GM12878 (cell line): ENCODE data around the gene CD83. TPM values are rescaled to one million over a fixed set of nuclear protein-coding genes. Genes with fewer than 3 reads are reported as not detected.

Source experiments
- BCL11A ChIP-seq: IDR thresholded peaks from 2 replicates; pipeline ENCODE4 v1.6.1; 2011; ENCODE audit warnings: low read depth, low read length
- CHD2 ChIP-seq: IDR thresholded peaks from 2 replicates; pipeline ENCODE4 v1.6.1; 2011; ENCODE audit warnings: low read depth, low read length, improper control_type of control experiment, borderline replicate concordance
- DPF2 ChIP-seq: fragments of 450-650 bp; IDR thresholded peaks from 2 replicates; pipeline ENCODE4 v1.6.1; 2017; ENCODE audit warnings: mild to moderate bottlenecking
- HDGF ChIP-seq: fragments of 450-650 bp; IDR thresholded peaks from 2 replicates; pipeline ENCODE4 v1.6.1; 2016; ENCODE audit warnings: antibody characterized with exemption
- MXI1 ChIP-seq: fragments of 150-350 bp; IDR thresholded peaks from 2 replicates; pipeline ENCODE4 v1.6.1; 2011; ENCODE audit warnings: low read depth, mild to moderate bottlenecking, inconsistent platforms, low read length, improper control_type of control experiment
- NFIC ChIP-seq: IDR thresholded peaks from 2 replicates; pipeline ENCODE4 v1.6.1; 2012; ENCODE audit warnings: low read depth, mild to moderate bottlenecking, inconsistent platforms, low read length, moderate library complexity
- POU2F2 ChIP-seq: IDR thresholded peaks from 3 replicates; pipeline ENCODE4 v1.6.1; 2011; ENCODE audit warnings: low read depth, mild to moderate bottlenecking, low read length, borderline replicate concordance
- RCOR1 ChIP-seq: conservative IDR thresholded peaks from 2 replicates; pipeline ENCODE4 v1.6.1; 2012; ENCODE audit warnings: low read depth, low read length, improper control_type of control experiment
- SRF ChIP-seq, 2 experiments: IDR thresholded peaks; 2 replicates each; pipeline ENCODE4 v1.6.1; 2011; ENCODE audit warnings: low read depth in 2 of 2, low read length in 2 of 2, mild to moderate bottlenecking in 1 of 2, moderate library complexity in 1 of 2
- SUZ12 ChIP-seq: fragments of 200-600 bp; sonication (generic); IDR thresholded peaks from one replicate; pipeline ENCODE4 v1.6.1; 2018; ENCODE audit warnings: antibody characterized with exemption, mild to moderate bottlenecking; ENCODE audit not compliant: unreplicated experiment
- TCF12 ChIP-seq: IDR thresholded peaks from 2 replicates; pipeline ENCODE4 v1.6.1; 2011; ENCODE audit warnings: low read depth, mild to moderate bottlenecking, low read length
- ZNF274 ChIP-seq: IDR thresholded peaks from one replicate; pipeline ENCODE4 v1.8.0; 2011; ENCODE audit not compliant: insufficient read length, insufficient read depth
- ZZZ3 ChIP-seq: IDR thresholded peaks from 2 replicates; pipeline ENCODE4 v1.6.1; 2011; ENCODE audit warnings: low read depth; ENCODE audit not compliant: control insufficient read depth, insufficient read length
- polyA plus RNA-seq, 11 experiments: library from polyadenylated mRNA; depleted of rRNA in 4 of 11; unstranded in 6 of 11; stranded (reverse) in 5 of 11; fragments of >200 nt; fragmentation: Nextera tagmentation in 4 of 11; fragmentation: Illumina TruSeq in 1 of 11; extraction: Ambion mirVana in 4 of 11; extraction: Trizol in 1 of 11; gene quantifications; 1 replicate in 1 of 11; 2 replicates in 10 of 11; pipeline versions ENCODE4 v1.2.1 to v1.2.3, GENCODE V29; 2011 to 2016; ENCODE audit warnings: inconsistent platforms in 2 of 11, missing spikeins in 2 of 11, low read depth in 1 of 11
- total RNA-seq, 4 experiments: library from RNA; depleted of rRNA in 3 of 4; stranded (reverse); fragments of >200 nt in 3 of 4; fragmentation: Illumina TruSeq in 1 of 4; extraction: Trizol in 1 of 4; gene quantifications; 2 replicates each; pipeline versions ENCODE4 v1.2.1 to v1.2.3, GENCODE V29; 2013 to 2021
- TF ChIP-seq, protein P1 (sequence below), 3 experiments: IDR thresholded peaks in 2 of 3; conservative IDR thresholded peaks in 1 of 3; 2 replicates each; pipeline ENCODE4 v1.5.1; 2011; ENCODE audit warnings: low read depth in 3 of 3, low read length in 3 of 3, mild to moderate bottlenecking in 3 of 3, control low read depth in 2 of 3, moderate library complexity in 2 of 3, inconsistent platforms in 1 of 3, mixed read lengths in 1 of 3; ENCODE audit not compliant: control insufficient read depth in 2 of 3, insufficient read depth in 1 of 3; ENCODE audit errors: extremely low read depth in 1 of 3
- TF ChIP-seq, protein P2 (sequence below): fragments of 450-650 bp; IDR thresholded peaks from 2 replicates; pipeline ENCODE4 v1.6.1; 2017; ENCODE audit warnings: mild to moderate bottlenecking, moderate library complexity
- TF ChIP-seq, protein P3 (sequence below): IDR thresholded peaks from 2 replicates; pipeline ENCODE4 v1.6.1; 2012; ENCODE audit warnings: improper control_type of control experiment, low read depth, low read length; ENCODE audit not compliant: insufficient replicate concordance
- TF ChIP-seq, protein P4 (sequence below): fragments of 450-650 bp; IDR thresholded peaks from 2 replicates; pipeline ENCODE4 v1.6.1; 2017; ENCODE audit warnings: low read depth, mild to moderate bottlenecking, moderate library complexity

Gene CD83
- total and polyA plus RNA-seq, 10 of the 15 experiments (the other 5 are each of a cell fraction or from before 2014, with no cell fraction given) = 76.1 to 174 (median 129) TPM

DNA sequence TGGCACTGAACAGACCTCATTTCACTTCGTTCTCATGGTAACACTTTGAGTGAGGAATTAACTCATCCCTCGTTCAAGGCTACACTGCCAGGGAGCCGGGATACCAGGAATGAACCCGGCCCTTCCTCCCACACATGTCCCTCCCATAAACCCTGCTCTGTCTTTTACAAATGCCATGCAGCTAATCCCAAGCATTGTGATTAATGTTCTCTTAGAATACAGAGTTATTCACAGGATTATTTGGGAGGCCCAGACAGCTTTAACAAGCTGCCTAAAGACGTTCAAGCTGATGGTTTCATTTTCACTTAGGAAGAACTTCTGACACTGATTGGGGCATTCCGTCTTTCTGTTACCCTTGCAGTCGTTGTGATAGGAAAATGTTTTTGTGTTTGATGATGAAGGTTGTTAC, 42.5 kb upstream of the CD83 start (continued):
- no peak for TF ChIP-seq SRF (IDR thresholded peaks at IDR 0.05; ENCODE audit: low read depth in 2 of 2, low read length in 2 of 2)
- no peak for TF ChIP-seq RCOR1
- TF ChIP-seq TCF12 = no peak
- no peak for TF ChIP-seq HDGF
- TF ChIP-seq POU2F2 = no peak
- no peak for TF ChIP-seq ZNF274
- no peak for TF ChIP-seq ZZZ3
- TF ChIP-seq BCL11A = no peak
- TF ChIP-seq, protein P1, sequence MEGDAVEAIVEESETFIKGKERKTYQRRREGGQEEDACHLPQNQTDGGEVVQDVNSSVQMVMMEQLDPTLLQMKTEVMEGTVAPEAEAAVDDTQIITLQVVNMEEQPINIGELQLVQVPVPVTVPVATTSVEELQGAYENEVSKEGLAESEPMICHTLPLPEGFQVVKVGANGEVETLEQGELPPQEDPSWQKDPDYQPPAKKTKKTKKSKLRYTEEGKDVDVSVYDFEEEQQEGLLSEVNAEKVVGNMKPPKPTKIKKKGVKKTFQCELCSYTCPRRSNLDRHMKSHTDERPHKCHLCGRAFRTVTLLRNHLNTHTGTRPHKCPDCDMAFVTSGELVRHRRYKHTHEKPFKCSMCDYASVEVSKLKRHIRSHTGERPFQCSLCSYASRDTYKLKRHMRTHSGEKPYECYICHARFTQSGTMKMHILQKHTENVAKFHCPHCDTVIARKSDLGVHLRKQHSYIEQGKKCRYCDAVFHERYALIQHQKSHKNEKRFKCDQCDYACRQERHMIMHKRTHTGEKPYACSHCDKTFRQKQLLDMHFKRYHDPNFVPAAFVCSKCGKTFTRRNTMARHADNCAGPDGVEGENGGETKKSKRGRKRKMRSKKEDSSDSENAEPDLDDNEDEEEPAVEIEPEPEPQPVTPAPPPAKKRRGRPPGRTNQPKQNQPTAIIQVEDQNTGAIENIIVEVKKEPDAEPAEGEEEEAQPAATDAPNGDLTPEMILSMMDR (IDR thresholded peaks at IDR 0.05 in 2 of 3, conservative IDR thresholded peaks at IDR 0.05 in 1 of 3; ENCODE audit: control insufficient read depth in 2 of 3, extremely low read depth in 1 of 3, insufficient read depth in 1 of 3, low read depth in 3 of 3, low read length in 3 of 3) = no peak
- TF ChIP-seq, protein P2, sequence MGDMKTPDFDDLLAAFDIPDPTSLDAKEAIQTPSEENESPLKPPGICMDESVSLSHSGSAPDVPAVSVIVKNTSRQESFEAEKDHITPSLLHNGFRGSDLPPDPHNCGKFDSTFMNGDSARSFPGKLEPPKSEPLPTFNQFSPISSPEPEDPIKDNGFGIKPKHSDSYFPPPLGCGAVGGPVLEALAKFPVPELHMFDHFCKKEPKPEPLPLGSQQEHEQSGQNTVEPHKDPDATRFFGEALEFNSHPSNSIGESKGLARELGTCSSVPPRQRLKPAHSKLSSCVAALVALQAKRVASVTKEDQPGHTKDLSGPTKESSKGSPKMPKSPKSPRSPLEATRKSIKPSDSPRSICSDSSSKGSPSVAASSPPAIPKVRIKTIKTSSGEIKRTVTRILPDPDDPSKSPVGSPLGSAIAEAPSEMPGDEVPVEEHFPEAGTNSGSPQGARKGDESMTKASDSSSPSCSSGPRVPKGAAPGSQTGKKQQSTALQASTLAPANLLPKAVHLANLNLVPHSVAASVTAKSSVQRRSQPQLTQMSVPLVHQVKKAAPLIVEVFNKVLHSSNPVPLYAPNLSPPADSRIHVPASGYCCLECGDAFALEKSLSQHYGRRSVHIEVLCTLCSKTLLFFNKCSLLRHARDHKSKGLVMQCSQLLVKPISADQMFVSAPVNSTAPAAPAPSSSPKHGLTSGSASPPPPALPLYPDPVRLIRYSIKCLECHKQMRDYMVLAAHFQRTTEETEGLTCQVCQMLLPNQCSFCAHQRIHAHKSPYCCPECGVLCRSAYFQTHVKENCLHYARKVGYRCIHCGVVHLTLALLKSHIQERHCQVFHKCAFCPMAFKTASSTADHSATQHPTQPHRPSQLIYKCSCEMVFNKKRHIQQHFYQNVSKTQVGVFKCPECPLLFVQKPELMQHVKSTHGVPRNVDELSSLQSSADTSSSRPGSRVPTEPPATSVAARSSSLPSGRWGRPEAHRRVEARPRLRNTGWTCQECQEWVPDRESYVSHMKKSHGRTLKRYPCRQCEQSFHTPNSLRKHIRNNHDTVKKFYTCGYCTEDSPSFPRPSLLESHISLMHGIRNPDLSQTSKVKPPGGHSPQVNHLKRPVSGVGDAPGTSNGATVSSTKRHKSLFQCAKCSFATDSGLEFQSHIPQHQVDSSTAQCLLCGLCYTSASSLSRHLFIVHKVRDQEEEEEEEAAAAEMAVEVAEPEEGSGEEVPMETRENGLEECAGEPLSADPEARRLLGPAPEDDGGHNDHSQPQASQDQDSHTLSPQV = no peak; the same call in 1 of the 2 replicates
- TF ChIP-seq SUZ12 = no peak
- TF ChIP-seq, protein P3, sequence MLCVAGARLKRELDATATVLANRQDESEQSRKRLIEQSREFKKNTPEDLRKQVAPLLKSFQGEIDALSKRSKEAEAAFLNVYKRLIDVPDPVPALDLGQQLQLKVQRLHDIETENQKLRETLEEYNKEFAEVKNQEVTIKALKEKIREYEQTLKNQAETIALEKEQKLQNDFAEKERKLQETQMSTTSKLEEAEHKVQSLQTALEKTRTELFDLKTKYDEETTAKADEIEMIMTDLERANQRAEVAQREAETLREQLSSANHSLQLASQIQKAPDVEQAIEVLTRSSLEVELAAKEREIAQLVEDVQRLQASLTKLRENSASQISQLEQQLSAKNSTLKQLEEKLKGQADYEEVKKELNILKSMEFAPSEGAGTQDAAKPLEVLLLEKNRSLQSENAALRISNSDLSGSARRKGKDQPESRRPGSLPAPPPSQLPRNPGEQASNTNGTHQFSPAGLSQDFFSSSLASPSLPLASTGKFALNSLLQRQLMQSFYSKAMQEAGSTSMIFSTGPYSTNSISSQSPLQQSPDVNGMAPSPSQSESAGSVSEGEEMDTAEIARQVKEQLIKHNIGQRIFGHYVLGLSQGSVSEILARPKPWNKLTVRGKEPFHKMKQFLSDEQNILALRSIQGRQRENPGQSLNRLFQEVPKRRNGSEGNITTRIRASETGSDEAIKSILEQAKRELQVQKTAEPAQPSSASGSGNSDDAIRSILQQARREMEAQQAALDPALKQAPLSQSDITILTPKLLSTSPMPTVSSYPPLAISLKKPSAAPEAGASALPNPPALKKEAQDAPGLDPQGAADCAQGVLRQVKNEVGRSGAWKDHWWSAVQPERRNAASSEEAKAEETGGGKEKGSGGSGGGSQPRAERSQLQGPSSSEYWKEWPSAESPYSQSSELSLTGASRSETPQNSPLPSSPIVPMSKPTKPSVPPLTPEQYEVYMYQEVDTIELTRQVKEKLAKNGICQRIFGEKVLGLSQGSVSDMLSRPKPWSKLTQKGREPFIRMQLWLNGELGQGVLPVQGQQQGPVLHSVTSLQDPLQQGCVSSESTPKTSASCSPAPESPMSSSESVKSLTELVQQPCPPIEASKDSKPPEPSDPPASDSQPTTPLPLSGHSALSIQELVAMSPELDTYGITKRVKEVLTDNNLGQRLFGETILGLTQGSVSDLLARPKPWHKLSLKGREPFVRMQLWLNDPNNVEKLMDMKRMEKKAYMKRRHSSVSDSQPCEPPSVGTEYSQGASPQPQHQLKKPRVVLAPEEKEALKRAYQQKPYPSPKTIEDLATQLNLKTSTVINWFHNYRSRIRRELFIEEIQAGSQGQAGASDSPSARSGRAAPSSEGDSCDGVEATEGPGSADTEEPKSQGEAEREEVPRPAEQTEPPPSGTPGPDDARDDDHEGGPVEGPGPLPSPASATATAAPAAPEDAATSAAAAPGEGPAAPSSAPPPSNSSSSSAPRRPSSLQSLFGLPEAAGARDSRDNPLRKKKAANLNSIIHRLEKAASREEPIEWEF = no peak
- TF ChIP-seq MXI1 = no peak
- TF ChIP-seq NFIC = no peak
- TF ChIP-seq DPF2 = peak; percentile 55; the same call in 1 of the 2 replicates
- TF ChIP-seq, protein P4, sequence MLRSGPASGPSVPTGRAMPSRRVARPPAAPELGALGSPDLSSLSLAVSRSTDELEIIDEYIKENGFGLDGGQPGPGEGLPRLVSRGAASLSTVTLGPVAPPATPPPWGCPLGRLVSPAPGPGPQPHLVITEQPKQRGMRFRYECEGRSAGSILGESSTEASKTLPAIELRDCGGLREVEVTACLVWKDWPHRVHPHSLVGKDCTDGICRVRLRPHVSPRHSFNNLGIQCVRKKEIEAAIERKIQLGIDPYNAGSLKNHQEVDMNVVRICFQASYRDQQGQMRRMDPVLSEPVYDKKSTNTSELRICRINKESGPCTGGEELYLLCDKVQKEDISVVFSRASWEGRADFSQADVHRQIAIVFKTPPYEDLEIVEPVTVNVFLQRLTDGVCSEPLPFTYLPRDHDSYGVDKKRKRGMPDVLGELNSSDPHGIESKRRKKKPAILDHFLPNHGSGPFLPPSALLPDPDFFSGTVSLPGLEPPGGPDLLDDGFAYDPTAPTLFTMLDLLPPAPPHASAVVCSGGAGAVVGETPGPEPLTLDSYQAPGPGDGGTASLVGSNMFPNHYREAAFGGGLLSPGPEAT = peak; percentile 83
- no peak for TF ChIP-seq CHD2
